ENCODE data around the gene SSBP3. TPM values are rescaled to one million over a fixed set of nuclear protein-coding genes. Genes with fewer than 3 reads are reported as not detected.
"Not testable (repeated sequence)": the region's sequence is repeated elsewhere in the genome, so short reads cannot be mapped to it uniquely, and the experiment has no call there.

The SSBP3 gene
- total RNA-seq, 1 donor from 2014 or later, result 51.0 TPM

DNA sequence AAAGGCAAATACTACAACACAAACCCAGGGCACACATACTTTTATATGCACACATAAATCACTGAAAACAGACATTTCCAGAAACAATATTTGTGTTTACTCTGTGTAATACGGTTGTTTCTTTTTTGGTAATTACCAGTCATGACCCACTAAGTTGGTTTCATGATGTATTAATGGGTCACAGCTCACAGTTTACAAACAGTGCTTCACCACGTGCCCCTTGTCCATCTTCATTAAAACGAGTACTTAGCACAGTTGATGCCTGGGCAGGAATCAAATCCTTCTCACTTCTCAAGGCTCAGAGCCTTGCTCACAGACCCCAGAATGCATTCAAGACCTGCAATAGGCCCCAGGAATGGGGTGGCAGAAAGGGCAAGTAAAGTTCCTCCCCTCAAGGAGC lies 13.8 kb downstream of the SSBP3 start:
- DNase-seq (ENCODE audit: low spot score in 2 of 2), result no peak
- peaks cover 0 to 9% of the 10 kb centered on the region in 2 donors for H3K4me1 ChIP-seq
- intact Hi-C loops (cut with DNase I), result no loop called here
- H3K9me3 ChIP-seq, result no peaks in the 10 kb centered on the region
- H3K27ac ChIP-seq, result no peak overlapping the region
- no peaks in the 10 kb centered on the region for H3K27me3 ChIP-seq
- no peak overlapping the region for H3K4me3 ChIP-seq
- peaks cover 27 to 55% of the 10 kb centered on the region in 2 donors for H3K36me3 ChIP-seq
- TF ChIP-seq, protein P1, sequence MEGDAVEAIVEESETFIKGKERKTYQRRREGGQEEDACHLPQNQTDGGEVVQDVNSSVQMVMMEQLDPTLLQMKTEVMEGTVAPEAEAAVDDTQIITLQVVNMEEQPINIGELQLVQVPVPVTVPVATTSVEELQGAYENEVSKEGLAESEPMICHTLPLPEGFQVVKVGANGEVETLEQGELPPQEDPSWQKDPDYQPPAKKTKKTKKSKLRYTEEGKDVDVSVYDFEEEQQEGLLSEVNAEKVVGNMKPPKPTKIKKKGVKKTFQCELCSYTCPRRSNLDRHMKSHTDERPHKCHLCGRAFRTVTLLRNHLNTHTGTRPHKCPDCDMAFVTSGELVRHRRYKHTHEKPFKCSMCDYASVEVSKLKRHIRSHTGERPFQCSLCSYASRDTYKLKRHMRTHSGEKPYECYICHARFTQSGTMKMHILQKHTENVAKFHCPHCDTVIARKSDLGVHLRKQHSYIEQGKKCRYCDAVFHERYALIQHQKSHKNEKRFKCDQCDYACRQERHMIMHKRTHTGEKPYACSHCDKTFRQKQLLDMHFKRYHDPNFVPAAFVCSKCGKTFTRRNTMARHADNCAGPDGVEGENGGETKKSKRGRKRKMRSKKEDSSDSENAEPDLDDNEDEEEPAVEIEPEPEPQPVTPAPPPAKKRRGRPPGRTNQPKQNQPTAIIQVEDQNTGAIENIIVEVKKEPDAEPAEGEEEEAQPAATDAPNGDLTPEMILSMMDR (IDR thresholded peaks at IDR 0.05), result no peak

DNA sequence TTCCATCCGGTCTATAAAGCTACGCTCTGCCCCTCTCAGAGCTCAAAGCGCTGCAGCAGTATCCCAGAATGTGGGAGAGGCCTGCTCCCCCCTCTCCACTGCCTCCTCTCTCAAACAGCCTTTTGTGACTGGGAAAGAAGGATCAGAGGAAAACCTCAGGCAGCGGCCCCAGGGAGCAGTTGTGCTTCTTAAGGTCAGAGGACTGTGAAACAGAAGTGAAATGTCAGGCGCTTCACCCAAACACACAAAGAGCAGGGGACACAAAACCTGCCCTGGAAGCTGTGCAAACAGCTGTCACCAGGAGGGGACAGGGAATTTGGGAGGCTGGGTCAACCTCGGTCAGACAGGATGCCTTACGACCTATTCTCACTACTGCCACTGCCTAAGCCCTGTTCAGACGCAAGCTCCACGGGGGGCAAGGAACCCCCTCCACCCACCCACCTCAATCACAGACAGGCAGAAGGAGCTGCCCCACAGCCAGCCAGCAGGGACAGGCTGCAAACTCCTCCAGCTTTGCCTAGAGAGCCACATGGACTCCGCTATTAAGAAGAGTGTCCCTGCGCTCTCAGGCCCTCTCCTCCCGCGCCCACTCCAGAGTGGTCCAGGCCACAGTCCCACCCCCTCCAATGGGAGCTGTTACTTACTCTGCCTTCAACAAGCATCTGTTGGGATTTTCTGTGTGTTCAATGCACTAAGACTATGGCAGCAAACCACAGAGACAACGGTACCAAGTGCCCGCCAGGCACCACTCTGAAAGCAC lies 14.6 kb downstream of the SSBP3 start:
- intact Hi-C loops (cut with DNase I), result no loop called here
- Histone ChIP-seq H3K4me3 (no peak overlapping the region), H3K36me3 (peaks cover 27 to 52% of the 10 kb centered on the region in 2 donors), H3K9me3 (no peaks in the 10 kb centered on the region), H3K27me3 (no peaks in the 10 kb centered on the region), H3K27ac (no peak overlapping the region), H3K4me1 (peaks cover 0 to 4% of the 10 kb centered on the region in 2 donors)
- no peak for DNase-seq (ENCODE audit: low spot score in 2 of 2)
- TF ChIP-seq, protein P1 (IDR thresholded peaks at IDR 0.05), result no peak

DNA sequence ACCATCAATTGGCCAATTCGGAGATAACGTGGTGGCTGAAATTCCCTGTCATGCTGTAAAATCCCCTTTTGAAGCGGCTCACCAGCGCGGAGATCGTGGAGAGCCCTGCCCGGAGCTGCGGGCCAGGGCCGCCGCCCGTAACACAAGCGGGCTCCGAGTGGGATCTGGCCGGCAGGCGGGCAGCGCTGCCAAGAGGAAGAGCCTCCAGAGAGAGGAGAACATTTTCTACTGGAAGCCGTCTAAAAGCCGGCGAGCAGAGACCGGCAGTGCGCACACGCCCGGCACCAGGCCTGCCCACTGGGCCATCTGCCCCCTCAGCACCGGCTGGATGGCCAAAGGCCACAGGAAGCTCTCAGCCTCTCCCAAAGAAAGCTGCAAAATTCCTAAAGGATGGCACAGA lies 15.5 kb downstream of the SSBP3 start:
- peaks cover 0 to 4% of the 10 kb centered on the region in 2 donors for H3K4me1 ChIP-seq
- no peak for DNase-seq (ENCODE audit: low spot score in 2 of 2)
- no peak overlapping the region for H3K27ac ChIP-seq
- peaks cover 27 to 50% of the 10 kb centered on the region in 2 donors for H3K36me3 ChIP-seq
- intact Hi-C loops (cut with DNase I), result no loop called here
- H3K27me3 ChIP-seq, result no peaks in the 10 kb centered on the region
- H3K4me3 ChIP-seq, result no peak overlapping the region
- TF ChIP-seq, protein P1 (IDR thresholded peaks at IDR 0.05), result no peak
- H3K9me3 ChIP-seq, result no peaks in the 10 kb centered on the region

DNA sequence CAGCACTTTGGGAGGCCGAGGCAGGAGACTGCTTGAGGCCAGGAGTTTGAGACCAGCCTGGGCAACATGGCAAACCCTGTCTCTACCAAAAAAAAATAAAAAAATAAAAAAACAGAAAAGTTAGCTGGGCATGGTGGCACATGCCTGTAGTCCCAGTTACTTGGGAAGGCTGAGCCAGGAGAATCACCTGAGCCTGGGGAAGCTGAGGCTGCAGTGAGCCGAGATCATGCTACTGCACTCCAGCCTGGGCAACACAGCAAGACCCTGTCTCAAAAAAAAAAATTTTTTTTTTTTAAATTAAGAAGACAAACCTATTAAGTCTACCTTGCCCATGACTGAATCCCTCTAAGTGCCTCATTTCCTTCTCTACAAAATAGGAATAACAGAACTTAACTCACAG lies 16.6 kb downstream of the SSBP3 start:
- H3K4me3 ChIP-seq, H3K27ac ChIP-seq: not testable (repeated sequence)

DNA sequence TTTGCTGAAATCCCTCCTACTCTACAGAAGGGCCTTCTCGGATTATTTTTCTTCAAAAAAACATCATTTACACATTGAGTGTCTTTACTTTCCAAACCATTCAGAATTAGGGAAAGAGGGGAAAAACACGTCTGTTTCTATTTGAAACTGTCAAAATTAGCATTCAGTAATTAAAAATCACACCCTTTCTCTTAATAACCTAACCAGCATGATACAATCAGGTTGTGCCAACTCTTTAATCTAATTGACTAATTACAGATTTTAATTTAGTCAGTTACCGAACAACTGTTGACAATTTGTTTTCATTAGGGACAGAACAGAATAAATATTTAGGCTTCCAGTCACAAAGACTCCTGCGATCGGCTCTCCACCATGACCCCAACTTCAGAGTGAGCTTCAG lies 18.8 kb downstream of the SSBP3 start:
- intact Hi-C loops (cut with DNase I), result no loop called here

More for the DNA sequence above, 16.6 kb downstream of the SSBP3 start:
- H3K9me3 ChIP-seq; DNase-seq (ENCODE audit: low spot score in 2 of 2); intact Hi-C loops (cut with DNase I); H3K27me3 ChIP-seq: not testable (repeated sequence)
- Histone ChIP-seq H3K36me3 (peaks cover 27 to 42% of the 10 kb centered on the region in 2 donors), H3K4me1 (peaks cover 0 to 14% of the 10 kb centered on the region in 2 donors)

DNA sequence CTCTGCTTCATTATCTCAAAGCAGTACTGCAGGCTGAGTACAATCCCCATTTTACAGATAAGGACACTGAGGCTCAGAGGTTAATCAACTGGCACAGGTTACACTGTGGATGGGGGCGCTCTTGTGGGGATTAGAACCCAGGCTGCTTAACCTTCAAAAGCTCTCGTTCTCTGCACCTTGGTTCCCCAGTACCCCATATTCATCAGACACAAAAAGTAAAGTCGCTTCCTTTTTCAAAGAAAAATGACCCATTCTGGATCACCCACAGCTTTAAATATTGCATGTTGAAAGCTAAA lies 20.5 kb downstream of the SSBP3 start:
- Histone ChIP-seq H3K36me3 (peaks cover 8 to 22% of the 10 kb centered on the region in 2 donors), H3K4me1 (peaks cover 0 to 15% of the 10 kb centered on the region in 2 donors), H3K27ac (peak overlapping the region; percentile 46 to 76), H3K9me3 (no peaks in the 10 kb centered on the region), H3K27me3 (no peaks in the 10 kb centered on the region), H3K4me3 (no peak overlapping the region)
- TF ChIP-seq, protein P1 (IDR thresholded peaks at IDR 0.05), result no peak
- intact Hi-C loops (cut with DNase I), result no loop called here
- DNase-seq (ENCODE audit: low spot score in 2 of 2), result no peak

More for the DNA sequence above, 18.8 kb downstream of the SSBP3 start:
- Histone ChIP-seq H3K27ac (no peak overlapping the region), H3K4me1 (peaks cover 0 to 15% of the 10 kb centered on the region in 2 donors), H3K9me3 (no peaks in the 10 kb centered on the region), H3K27me3 (no peaks in the 10 kb centered on the region), H3K36me3 (peaks cover 20 to 29% of the 10 kb centered on the region in 2 donors), H3K4me3 (no peak overlapping the region)
- TF ChIP-seq, protein P1 (IDR thresholded peaks at IDR 0.05), result no peak
- no peak for DNase-seq (ENCODE audit: low spot score in 2 of 2)
